GM21529 (cell line): ENCODE results near the gene OR5T1.

Experiments used
- ATAC-seq: cut with Tn5 transposase; IDR thresholded peaks from one replicate; pipeline ENCODE4 v1.9.1; 2021; ENCODE audit not compliant: unreplicated experiment

Gene OR5T1

DNA sequence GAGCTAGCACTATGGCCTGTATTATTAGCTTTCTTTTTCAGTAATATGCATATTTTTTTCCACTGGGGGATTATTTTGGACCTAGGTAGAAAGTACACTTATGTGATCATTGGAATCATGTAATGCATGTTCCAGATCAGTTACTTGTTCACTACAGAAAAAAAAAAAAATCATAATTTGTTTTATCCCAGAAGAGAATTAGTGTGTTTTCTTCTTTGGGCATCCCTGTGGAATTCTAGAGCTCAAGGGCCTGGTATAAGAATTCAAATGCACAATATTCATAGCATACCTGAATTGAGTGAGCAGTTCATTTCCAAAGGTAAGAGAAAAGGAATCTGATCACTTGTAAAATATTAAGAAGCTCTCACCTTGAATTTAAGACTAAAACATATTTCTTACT lies at the start of gene OR5T1:
Gene OR5T1 (plus strand): TSS at position 301 of the 400 bp plus-strand sequence. CDS start 1,485 bp downstream, outside the sequence.
- no peak for ATAC-seq

DNA sequence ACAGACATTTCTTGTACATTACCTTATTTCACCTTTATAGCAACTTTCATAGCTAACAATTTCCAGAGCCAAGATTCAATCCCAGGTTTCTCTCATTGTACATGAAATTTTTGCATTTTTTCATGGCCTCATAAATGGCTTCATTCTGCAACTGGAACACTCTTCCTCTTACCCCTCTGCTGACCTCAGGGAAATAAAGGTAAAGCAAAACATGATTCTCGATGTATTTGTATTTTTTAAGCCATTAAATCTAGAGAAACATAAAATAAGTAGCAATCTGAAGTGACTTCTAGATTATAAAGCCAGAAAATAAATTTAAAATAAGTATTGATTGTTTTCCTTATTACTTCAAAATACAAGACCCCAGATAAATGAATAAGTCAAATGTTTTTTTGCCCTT lies 39.8 kb upstream of the OR5T1 start, which contains the start of gene OR5T2:
Gene OR5T2 (minus strand): TSS at position 101 of the 400 bp plus-strand sequence. CDS start 1,193 bp downstream, outside the sequence.
- ATAC-seq, result no peak

DNA sequence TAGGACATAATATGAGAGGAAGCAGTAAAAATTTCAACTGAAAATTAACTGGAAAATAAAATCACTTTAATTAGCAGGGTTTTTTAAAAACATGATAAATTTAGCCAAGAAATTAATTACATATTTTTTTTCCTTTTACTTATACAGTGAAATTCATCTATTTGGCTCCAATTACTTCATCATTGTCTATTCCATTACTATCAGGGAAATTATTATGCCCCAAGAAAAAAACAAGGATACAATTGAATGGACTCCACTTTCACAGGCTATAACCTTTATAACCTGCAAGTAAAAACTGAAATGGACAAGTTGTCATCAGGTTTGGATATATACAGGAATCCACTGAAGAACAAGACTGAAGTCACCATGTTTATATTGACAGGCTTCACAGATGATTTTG lies 22.0 kb upstream of the OR5T1 start, which contains the start of gene OR5T3:
Gene OR5T3 (plus strand): TSS at position 301 of the 400 bp plus-strand sequence. CDS start 0 bp downstream, at position 301.
- no peak for ATAC-seq

DNA sequence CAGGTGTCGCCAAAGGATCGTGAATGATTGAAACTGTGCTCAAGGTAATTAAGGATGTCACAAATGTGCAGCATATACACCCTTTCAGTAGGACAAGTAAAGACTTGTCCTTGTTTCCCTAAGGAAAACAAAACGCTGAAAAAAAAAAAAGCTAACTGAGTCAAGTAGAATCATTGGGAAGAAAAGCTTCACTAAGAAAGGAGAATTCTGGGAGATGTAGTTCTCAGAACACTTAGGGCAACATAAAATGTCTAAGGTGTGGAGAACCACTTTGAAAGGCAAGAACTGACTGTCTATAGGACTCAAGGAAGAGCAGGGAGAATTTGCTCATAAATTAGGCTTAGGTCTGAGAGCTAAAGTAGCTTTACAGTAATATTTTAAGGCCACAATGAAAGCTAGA lies 2.9 kb upstream of the OR5T1 start:
- ATAC-seq, result no peak

DNA sequence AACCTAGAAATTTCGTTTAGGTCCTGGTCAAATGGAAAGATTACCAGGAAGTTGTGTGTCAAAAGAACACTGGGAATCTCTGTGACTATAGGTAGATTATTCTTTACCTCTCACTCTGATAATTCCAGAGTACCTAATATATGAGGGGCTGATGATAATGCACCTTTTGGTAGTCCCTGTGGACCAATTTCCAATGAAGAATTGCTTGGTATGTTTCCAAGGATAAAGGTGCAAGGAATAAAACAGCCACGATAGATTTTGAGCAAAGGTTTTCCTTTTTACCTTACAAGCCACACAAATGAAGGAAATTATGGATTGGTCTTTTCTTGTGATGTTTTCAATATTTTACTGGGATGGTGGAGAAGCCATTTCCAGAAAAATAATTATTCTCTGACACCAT lies 18.2 kb downstream of the OR5T1 start, which contains the start of gene OR8H1:
Gene OR8H1 (minus strand): TSS at position 101 of the 400 bp plus-strand sequence. CDS start 1,192 bp downstream, outside the sequence.
- no peak for ATAC-seq

DNA sequence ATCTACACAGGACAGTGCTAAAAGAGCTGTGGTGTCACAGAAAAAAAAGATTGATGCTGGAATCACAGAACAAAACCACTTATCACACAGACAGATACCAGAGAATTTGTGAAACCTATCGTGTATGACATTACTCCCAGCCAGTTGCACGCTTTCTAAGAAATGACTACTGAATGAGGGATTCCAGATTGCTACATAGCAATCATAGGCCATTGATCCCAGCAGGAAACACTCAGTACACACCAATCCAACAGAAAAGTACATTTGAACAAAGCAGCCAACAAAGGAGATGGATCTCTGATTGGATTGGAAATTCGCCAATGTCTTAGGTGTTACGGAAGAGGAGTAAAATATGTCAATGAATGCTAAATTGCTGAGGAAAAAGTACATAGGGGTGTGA lies 22.9 kb downstream of the OR5T1 start:
- ATAC-seq, result no peak

DNA sequence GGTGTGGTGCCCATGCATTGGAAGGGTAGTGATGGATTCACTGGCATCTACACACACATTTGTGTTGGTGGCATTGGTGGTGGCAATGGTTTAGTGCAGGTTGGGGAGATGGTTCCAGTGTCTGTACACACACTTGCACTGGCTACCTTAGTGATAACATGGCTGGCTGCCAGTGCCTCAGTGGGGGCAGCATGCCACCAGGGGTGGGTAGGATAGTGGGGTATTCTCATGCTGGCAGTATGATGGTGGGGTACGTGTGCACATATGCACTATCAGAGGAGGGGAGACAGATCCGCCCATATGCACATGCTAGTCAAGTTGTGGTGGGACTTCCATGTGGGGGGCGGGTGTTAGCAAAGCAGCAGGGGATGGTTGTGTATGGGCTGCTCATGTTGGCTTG lies 33.9 kb downstream of the OR5T1 start:
- ATAC-seq, result no peak

DNA sequence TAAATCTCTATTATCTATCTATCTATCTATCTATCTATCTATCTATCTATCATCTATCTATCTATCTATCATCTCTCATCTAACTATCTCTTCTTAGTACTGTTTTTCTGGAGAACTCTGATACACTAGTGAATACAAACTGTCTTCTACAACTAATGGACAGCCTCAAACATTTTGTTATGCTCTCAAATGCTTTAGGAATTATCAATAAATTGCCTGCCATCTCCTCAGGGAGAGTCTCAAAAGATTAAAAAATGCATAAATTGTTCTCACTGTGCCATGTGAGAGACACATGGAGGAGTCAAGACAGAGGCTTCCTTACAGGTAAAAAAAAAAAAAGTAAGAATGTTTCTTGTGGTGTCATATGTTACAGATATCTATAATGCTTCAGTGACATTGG lies 40.9 kb downstream of the OR5T1 start, which contains the start of gene OR8K3:
Gene OR8K3 (plus strand): TSS at position 301 of the 400 bp plus-strand sequence. CDS start 3,163 bp downstream, outside the sequence.
- ATAC-seq, result no peak
